Suprapubic skin (tissue), 4 donors: Measurements from ENCODE around the gene NAXD.

Source experiments
- POLR2A ChIP-seq, 2 donors: fragments of 450-650 bp; IDR thresholded peaks; one replicate each; pipeline ENCODE4 v1.6.1; 2017; ENCODE audit warnings: antibody characterized with exemption in 2 of 2, mild to moderate bottlenecking in 2 of 2, moderate library complexity in 2 of 2
- POLR2AphosphoS5 ChIP-seq, 3 donors: sonication (generic); formaldehyde crosslinking; IDR thresholded peaks; one replicate each; pipeline ENCODE4 v1.6.1; 2017; ENCODE audit warnings: antibody characterized with exemption in 3 of 3
- TF ChIP-seq, protein P1 (sequence below), 2 donors: fragments of 200-600 bp in 1 of 2; fragments of 450-650 bp in 1 of 2; sonication (generic) in 1 of 2; IDR thresholded peaks; one replicate each; pipeline ENCODE4 v1.5.1; 2016 to 2019; ENCODE audit warnings: antibody characterized with exemption in 2 of 2, mild to moderate bottlenecking in 1 of 2, moderate library complexity in 1 of 2

DNA sequence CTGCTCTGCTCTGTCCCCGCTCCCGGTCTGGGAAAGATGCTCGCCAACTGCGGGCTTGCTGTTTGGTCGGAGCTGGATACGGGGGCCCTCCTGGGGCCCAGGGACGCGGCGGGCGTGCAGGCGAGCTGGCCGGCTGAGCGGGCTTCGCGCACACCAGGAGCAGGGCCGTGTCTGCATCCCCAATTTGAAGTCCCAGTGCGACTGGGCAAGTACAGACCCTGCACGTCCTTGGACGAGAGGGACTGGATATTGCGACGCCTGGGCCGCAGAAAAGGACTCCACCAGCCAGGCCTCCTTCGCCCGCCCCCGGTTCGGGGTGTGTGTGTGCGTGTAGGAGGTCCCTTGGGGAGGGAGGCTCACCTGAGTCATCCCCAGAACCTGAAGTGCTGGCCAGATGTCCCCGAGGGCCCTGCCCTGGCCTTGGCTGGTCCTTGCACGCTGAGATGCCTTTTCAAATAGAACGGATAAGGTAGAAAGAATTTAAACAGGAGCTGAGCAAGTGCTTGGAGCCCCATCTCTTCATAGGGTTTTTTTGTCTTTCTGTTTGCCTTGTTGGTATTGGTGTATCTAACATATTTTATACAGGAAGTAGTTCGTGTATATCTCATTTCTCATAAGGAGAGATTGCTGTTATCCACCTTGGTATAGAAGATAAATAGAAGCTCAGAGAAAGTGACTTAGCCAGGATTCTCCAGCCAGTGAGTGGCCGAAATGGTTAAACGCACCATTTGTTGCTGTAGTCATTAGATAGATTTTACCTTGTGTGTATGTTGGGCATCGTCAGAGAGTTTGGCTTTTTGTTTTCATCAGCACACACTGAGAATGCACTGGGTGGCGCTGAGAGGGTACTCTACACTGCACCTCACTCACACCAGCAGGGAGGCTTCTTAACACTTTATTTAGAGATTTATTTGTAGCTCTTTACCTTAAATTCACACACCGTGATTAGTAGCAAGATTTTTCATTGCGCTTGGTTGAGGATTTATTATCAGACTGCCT, 1.1 kb downstream of the NAXD start:
- TF ChIP-seq POLR2A (IDR thresholded peaks at IDR 0.05) (no peak), POLR2AphosphoS5 (IDR thresholded peaks at IDR 0.05) (peak in 1 of 3 donors; percentile 58)
- TF ChIP-seq, protein P1, sequence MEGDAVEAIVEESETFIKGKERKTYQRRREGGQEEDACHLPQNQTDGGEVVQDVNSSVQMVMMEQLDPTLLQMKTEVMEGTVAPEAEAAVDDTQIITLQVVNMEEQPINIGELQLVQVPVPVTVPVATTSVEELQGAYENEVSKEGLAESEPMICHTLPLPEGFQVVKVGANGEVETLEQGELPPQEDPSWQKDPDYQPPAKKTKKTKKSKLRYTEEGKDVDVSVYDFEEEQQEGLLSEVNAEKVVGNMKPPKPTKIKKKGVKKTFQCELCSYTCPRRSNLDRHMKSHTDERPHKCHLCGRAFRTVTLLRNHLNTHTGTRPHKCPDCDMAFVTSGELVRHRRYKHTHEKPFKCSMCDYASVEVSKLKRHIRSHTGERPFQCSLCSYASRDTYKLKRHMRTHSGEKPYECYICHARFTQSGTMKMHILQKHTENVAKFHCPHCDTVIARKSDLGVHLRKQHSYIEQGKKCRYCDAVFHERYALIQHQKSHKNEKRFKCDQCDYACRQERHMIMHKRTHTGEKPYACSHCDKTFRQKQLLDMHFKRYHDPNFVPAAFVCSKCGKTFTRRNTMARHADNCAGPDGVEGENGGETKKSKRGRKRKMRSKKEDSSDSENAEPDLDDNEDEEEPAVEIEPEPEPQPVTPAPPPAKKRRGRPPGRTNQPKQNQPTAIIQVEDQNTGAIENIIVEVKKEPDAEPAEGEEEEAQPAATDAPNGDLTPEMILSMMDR (IDR thresholded peaks at IDR 0.05) = no peak
